Hematopoietic multipotent progenitor cell (in vitro differentiated cells): ENCODE data around the gene HOXA2. TPM values are rescaled to one million over a fixed set of nuclear protein-coding genes. Genes with fewer than 3 reads are reported as not detected.

Experiments
- DNase-seq, 3 donors: peaks; one replicate each; pipeline ENCODE4 v3.0.0-alpha.2; 2011 to 2015; ENCODE audit warnings: low read depth in 2 of 3, low spot score in 2 of 3
- total RNA-seq: library from RNA; depleted of rRNA; stranded (reverse); fragments of >200 nt; gene quantifications from one replicate; pipeline ENCODE4 v1.2.3, GENCODE V29; 2012

Gene HOXA2
- total RNA-seq, 1 donor = 0.54 TPM

GRCh38 chr7:27112955-27113949 is 10.8 kb upstream of the HOXA2 start:
- no peak for DNase-seq

DNA sequence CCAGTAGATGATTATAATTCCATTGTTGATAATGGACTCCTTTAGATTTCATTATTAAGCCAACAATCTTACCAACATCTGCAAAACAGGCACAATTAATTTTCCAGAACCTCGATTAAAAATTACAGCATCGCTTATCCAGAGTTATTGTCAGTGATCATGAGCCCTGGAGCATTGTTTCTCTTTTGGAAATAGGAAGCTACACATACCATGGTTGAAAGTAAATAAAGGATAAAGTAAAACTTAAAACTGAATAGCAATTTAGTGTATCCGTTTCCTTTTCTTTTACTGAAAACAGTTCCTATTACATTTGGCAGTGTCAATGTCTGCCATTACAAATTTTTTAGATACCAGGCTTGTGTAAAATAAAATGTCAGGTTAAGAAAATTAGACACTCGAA is 9.9 kb upstream of the HOXA2 start:
- DNase-seq = no peak

DNA sequence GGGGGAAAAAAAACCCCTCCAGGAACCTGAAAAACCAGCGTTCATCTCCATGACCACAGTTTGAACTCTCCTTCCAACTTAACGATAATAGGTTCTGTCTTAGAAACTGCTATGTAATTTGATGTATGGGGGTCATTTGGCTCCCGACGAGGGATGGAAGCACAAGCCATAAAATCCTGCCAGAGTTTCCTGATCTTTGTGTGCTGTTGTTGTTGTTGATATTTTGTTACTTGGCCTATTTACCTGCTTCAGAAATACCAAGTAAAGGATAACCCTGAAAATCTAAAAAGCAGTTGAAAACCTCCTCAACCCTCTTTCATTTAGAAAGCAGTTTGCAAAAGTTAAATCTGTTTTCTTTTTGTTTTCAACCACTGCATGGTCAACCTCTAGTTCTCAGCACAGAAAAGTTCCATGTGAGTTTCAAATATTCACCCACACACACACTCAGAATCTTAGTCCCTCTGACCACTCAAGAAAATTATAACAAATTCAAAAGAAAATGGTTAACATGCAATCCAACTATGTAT is 9.3 kb upstream of the HOXA2 start:
- no peak for DNase-seq

DNA sequence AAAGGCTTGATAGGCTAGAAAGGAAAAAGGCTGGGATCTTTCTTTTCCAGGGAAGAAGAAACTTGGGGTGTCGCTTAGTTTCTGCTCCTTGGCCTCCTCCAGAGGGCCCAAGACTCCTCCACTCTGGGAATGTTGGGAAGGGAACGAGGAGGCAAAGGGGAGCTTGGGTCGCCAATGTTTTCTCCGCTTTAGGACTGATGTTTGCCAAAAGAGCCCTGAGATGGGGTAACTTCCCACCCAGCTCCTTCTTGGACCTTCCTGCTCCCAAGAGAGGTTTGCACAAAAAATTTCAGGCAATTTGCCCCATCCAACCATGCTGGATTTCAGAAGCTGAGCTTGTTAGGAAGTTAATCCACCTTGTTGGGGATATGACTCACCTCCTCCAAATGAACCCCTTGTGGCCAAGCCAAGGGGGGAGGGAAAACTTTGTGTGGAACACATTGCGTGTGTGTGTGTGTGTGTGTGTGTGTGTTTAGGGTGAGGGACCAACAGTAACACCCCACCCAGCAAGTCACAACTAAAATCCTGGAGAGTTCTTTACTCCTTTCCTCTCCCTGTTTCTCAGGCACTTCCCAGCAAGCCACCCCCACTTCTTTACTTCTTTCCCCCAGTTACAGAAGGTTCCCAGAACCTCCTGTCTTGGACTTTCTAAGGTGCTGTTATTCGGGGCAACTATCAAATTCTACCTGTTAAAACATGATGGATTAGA is 8.7 kb upstream of the HOXA2 start:
- DNase-seq = no peak

- DNase-seq = no peak
Measured at GRCh38 chr7:27110186-27111031, 7.9 kb upstream of the HOXA2 start.

- no peak for DNase-seq
Measured at GRCh38 chr7:27109466-27110185, 7.1 kb upstream of the HOXA2 start.

GRCh38 chr7:27108390-27109127 is 6.1 kb upstream of the HOXA2 start:
- no peak for DNase-seq

DNA sequence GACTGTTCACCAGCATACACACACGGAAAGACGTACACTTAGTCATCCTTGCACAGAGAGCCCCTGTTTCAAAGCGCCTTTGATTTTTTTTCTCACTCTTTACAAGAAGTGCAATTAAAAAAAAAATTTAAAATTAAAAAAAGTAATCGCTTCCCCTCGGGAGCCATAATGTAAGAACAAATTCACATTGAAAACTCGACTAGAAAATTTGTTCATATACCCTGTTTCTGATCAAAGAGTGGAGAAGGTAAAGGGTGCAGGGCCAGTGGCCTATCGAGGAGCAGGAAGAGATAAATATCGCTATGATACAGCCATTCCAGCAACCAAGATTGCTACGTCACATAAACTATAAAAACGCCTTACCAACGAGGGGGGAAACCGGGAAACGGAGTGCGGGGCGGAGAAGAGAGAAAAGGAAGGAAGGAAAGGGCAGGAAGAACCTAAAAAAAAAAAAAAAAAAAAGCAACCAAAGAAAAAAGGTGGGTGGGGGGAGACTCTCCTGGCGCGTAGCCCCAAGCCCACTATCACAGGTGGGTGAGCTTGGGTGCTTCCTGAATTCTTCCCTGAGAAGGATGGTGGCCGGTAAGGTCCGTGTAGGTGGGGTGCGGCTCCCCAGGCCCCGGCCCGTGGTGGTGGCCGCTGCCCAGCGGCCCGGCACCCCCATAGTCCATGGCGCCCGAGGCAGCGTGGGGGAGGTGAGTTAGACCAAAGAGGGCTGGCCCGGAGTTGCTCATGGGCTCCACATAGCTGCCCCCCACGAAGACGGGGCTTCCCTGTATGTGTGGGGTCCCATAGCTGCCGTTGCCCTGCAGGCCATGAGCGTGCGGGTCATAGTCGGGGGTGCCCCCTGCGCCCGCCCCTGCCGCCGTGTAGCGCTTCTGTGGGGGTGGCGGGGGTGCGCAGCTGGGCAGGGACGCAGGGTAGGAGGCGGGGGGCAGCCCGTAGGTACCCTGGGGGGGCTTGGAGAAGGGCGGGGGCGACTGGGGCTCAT is 5.2 kb upstream of the HOXA2 start:
- no peak for DNase-seq

DNA sequence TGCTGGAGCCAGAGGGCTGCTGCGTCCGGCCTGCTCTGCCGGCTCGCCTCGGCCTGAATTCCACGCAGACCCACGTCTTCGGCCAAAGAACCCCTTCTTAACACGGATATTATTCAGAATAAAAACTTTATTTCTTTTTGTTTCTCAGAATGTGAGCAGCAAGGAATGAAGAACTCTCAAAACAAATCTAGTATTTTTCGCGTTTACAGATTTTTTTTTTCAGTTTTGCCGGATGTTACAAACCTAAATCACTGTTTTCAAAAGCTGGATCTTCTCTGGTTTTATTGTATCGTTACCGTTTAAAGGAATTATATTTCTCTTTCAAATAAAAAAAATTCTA is 4.4 kb upstream of the HOXA2 start:
- no peak for DNase-seq

DNA sequence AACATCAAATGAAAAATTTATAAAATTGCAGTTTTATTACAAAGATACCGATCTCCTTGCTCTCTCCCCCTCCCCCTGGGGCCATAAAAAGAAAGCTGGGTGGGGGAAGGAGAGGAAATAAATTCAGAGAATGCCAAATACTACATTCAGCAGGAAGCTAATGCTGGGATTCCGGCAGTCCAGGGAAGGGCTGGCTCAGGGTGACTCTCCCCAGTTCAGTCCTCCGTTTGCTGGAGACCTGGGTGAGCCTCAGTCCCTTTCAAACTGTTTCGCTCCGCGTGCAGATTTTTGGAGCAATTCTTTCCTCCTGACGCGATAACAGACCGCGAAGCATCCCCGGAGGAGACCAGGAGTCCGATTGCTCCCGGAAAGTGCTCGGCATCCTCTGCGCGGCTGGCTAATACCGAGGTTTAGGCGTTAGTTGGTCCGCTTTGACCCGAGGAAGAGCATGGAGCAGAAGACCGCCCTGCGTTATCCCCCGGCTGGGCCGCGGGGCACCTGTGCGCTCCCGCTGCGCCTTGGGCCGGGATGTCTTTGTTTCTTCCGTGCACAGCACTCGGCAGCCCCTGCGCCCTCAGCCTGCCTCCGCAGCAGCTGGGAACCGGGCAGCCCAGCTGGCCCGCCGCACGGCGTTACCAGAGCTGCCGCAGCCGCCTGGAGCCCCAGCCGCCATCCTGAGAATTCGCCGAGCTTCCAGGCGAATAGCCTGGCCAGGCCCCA is 3.9 kb upstream of the HOXA2 start:
- no peak for DNase-seq

DNA sequence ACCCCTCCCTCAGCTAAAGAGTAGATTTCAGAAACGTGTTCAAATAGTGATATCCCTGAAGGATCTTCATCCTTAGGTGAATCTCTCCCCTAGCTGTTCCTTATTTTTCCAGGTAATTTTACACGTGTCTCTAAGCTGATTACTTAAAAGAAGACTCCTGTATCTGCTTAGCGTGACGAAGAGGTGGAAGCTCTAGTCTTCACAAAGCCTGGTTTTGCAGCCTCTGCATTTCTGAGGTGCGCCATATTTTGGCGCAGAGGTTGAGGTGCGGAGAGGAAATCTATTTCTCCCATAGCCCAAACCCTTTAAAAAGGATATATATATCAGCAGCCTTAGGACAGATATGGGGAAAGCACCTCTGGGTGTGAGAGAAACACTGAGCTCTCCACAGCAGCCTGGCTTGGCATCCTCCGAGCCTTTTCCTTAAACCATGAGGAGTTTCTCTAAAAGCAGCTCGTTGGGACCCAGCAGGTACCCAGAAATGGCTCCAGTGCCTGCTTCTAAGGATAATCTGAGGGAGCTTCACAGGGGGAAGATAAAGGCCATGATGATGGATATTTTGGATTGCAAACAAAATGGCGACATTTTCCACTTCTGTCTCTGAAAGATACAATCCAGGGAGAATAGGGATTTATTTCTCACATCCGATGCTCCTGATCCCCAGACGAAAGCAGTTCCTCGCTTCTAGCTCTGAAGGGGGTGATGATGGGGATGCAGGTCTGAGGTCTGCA is 3.0 kb upstream of the HOXA2 start:
- DNase-seq = no peak

- DNase-seq = no peak
Measured at GRCh38 chr7:27104341-27105058, 2.0 kb upstream of the HOXA2 start.

GRCh38 chr7:27103489-27104226 is 1.2 kb upstream of the HOXA2 start:
- no peak for DNase-seq

- no peak for DNase-seq
Measured at GRCh38 chr7:27101957-27102580, 414 bp downstream of the HOXA2 start.
